ENCODE measurements around the gene SSH2. TPM values are rescaled to one million over a fixed set of nuclear protein-coding genes. Genes with fewer than 3 reads are reported as not detected.

Gene SSH2
- polyA plus RNA-seq, 3 donors = 31.9 to 66.6 (median 54.0) TPM

DNA sequence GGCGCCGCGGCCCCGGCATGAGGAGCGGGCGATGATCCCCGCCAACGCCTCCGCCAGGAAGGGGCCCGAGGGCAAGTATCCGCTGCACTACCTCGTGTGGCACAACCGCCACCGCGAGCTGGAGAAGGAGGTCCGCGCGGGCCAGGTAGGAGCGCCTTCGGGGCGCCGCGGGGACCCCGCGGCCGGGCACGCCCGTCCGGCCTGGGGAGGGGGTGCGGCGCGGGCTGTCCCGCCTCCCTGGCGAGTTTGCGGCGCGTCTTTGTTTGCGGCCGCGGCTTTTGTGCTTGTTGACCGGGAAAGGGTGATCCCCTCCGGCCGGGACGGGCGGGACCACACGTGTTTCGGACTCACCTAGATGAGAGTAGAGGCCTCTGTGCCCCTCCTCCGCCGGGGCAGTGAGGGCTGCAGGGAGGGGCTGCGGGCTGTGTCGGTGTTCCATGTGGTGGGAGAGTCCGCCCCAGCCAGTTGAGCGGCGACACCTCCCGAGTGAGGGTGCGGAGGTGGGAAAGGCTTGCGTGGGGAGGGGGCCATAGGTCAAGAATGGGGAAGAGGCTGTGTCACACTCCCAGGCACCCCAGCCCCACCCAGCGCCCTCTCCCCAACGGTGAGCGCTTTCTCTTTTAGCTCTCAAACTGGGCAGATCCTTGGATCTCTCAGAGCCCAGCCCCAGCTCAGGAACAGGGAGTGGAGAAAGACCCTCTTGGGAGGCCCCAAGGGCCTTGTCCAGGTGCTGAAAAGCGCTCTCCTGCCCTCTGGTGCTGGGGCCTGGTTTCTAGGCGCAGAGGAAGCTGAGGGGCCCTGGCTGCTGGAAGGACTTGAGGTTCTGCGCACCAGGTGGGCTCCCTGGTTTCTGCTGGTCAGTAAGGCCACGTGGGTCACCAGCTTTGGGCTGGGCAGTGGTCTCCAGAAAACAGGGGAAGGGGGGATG, 336.2 kb downstream of the SSH2 start:
- H3K27ac Mint-ChIP-seq = no peak overlapping the region
- H3K9me3 Mint-ChIP-seq = peaks cover 0 to 3% (median 0%) of the 10 kb centered on the region in 7 donors
- H3K36me3 Mint-ChIP-seq = no peaks in the 10 kb centered on the region
- Histone ChIP-seq H3K36me3 (replicated peaks in 1 of 2; ENCODE audit: control insufficient read depth in 1 of 2, insufficient read depth in 2 of 2, low read length in 2 of 2) (no peaks in the 10 kb centered on the region), H3K4me3 (replicated peaks in 1 of 3; ENCODE audit: low read depth in 2 of 3, low read length in 3 of 3) (peak overlapping the region in 2 of 3 experiments; percentile 0 to 75), H3K9me3 (replicated peaks in 1 of 2; ENCODE audit: control insufficient read depth in 1 of 2, insufficient read depth in 1 of 2, low read length in 2 of 2) (no peaks in the 10 kb centered on the region), H3K9ac (ENCODE audit: insufficient read depth, low read length, poor library complexity, severe bottlenecking) (peak overlapping the region; percentile 15), H3K4me2 (replicated peaks; ENCODE audit: extremely low read depth, low read length, poor library complexity, severe bottlenecking) (peak overlapping the region; percentile 85), H3K4me1 (ENCODE audit: control insufficient read depth in 1 of 2, insufficient read depth in 2 of 2, low read length in 2 of 2) (peaks cover 40 to 44% of the 10 kb centered on the region in 2 donors), H3K27ac (ENCODE audit: low read depth in 1 of 2, low read length in 2 of 2) (no peak overlapping the region), H2AFZ (ENCODE audit: insufficient read depth, low read depth, low read length, poor library complexity, severe bottlenecking) (peak overlapping the region; percentile 68), H4K20me1 (ENCODE audit: insufficient read depth, low read length) (peaks cover 5% of the 10 kb centered on the region), H3K27me3 (ENCODE audit: control insufficient read depth in 2 of 2, insufficient read depth in 2 of 2, low read length in 2 of 2) (peaks cover 2 to 29% of the 10 kb centered on the region in 2 donors), H3K79me2 (ENCODE audit: insufficient read depth, low read length) (peaks cover 2% of the 10 kb centered on the region)
- H3K4me3 Mint-ChIP-seq = peak overlapping the region; percentile 70 to 87
- H3K27me3 Mint-ChIP-seq (ENCODE audit: low read depth in 3 of 3) = peaks cover 24 to 46% (median 35%) of the 10 kb centered on the region in 3 donors
- peaks cover 40% of the 10 kb centered on the region for H3K4me1 Mint-ChIP-seq
- TF ChIP-seq, protein P1, sequence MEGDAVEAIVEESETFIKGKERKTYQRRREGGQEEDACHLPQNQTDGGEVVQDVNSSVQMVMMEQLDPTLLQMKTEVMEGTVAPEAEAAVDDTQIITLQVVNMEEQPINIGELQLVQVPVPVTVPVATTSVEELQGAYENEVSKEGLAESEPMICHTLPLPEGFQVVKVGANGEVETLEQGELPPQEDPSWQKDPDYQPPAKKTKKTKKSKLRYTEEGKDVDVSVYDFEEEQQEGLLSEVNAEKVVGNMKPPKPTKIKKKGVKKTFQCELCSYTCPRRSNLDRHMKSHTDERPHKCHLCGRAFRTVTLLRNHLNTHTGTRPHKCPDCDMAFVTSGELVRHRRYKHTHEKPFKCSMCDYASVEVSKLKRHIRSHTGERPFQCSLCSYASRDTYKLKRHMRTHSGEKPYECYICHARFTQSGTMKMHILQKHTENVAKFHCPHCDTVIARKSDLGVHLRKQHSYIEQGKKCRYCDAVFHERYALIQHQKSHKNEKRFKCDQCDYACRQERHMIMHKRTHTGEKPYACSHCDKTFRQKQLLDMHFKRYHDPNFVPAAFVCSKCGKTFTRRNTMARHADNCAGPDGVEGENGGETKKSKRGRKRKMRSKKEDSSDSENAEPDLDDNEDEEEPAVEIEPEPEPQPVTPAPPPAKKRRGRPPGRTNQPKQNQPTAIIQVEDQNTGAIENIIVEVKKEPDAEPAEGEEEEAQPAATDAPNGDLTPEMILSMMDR (IDR thresholded peaks at IDR 0.05) = no peak
- whole genome bisulfite sequencing (ENCODE audit: insufficient coverage) = 2% methylated on average over 52 of the region's 64 CpGs
- DNase-seq = no peak
- intact Hi-C loops (cut with micrococcal nuclease) = no loop called here

DNA sequence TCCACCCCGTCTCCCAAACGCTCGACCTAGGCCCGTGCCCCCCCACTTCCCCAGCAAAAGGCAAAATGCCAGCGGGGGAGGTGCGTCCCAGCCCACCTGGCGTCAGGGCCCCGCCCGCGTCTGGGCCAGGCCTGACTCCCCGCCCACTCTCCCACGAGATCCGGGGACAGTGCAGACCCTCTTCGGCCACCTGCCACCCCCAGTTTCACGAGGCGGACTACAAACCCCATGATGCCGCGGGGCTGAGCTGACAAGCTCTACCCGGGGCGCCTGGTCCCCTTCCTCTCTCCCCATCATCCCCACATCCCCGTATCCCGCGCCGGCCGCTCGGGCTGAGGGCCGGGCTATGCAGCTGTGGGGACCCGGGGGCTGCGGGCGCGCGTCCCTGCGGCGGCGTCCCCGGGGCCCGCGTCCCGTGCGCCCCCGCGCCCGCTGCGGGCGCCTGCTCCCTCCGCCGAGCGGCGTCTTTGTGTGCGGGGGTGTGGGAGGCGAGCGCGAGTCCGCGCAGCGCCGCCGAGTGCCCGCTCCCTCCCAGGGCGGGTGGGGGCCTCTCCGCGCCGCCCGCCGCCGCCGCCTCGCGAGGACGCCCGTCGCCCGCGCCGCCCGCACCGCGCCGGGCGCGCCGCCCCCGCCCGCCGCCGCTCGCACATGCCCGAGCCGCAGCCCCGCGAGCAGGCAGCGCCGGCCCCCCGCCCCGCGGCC, 337.0 kb downstream of the SSH2 start, which contains the start of gene ANKRD13B:
Gene ANKRD13B (plus strand): TSS at position 283 of the 702 bp plus-strand sequence. CDS start 490 bp downstream, outside the sequence.
- H3K4me2 ChIP-seq (replicated peaks; ENCODE audit: extremely low read depth, low read length, poor library complexity, severe bottlenecking) = peak within 1 kb of the TSS; percentile 96
- peaks cover 13% of the 10 kb centered on the region for H4K20me1 ChIP-seq (ENCODE audit: insufficient read depth, low read length)
- H3K9me3 ChIP-seq (replicated peaks in 1 of 2; ENCODE audit: control insufficient read depth in 1 of 2, insufficient read depth in 1 of 2, low read length in 2 of 2) = no peaks in the 10 kb centered on the region
- peaks cover 2 to 29% of the 10 kb centered on the region in 2 donors for H3K27me3 ChIP-seq (ENCODE audit: control insufficient read depth in 2 of 2, insufficient read depth in 2 of 2, low read length in 2 of 2)
- H3K79me2 ChIP-seq (ENCODE audit: insufficient read depth, low read length) = peaks cover 10% of the 10 kb centered on the region
- H3K27me3 Mint-ChIP-seq (ENCODE audit: low read depth in 3 of 3) = peaks cover 24 to 45% (median 35%) of the 10 kb centered on the region in 3 donors
- intact Hi-C loops (cut with micrococcal nuclease) = no loop called here
- no peak for DNase-seq
- peaks cover 48 to 52% of the 10 kb centered on the region in 2 donors for H3K4me1 ChIP-seq (ENCODE audit: control insufficient read depth in 1 of 2, insufficient read depth in 2 of 2, low read length in 2 of 2)
- peak within 1 kb of the TSS in 3 of 7 donors; percentile 38 to 74 (median 41) for H3K27ac Mint-ChIP-seq
- no peaks in the 10 kb centered on the region for H3K36me3 ChIP-seq (replicated peaks in 1 of 2; ENCODE audit: control insufficient read depth in 1 of 2, insufficient read depth in 2 of 2, low read length in 2 of 2)
- no peaks in the 10 kb centered on the region for H3K36me3 Mint-ChIP-seq
- peaks cover 48% of the 10 kb centered on the region for H3K4me1 Mint-ChIP-seq
- peak within 1 kb of the TSS; percentile 18 for H3K9ac ChIP-seq (ENCODE audit: insufficient read depth, low read length, poor library complexity, severe bottlenecking)
- under 1% methylated on average over 96 of the region's 96 CpGs for WGBS (ENCODE audit: insufficient coverage)
- H3K4me3 ChIP-seq (replicated peaks in 1 of 3; ENCODE audit: low read depth in 2 of 3, low read length in 3 of 3) = peak within 1 kb of the TSS; percentile 42 to 88 (median 50)
- H3K27ac ChIP-seq (ENCODE audit: low read depth in 1 of 2, low read length in 2 of 2) = no peak within 1 kb of the TSS
- H3K9me3 Mint-ChIP-seq = peaks cover 0 to 3% (median 0%) of the 10 kb centered on the region in 7 donors
- TF ChIP-seq, protein P1 (IDR thresholded peaks at IDR 0.05) = no peak
- H2AFZ ChIP-seq (ENCODE audit: insufficient read depth, low read depth, low read length, poor library complexity, severe bottlenecking) = peak within 1 kb of the TSS; percentile 73
- H3K4me3 Mint-ChIP-seq = peak within 1 kb of the TSS; percentile 75 to 92
